DND-41 (cell line): ENCODE measurements around the gene GRAMD1A.

Source experiments
- CTCF ChIP-seq: IDR thresholded peaks from 2 replicates; pipeline ENCODE4 v1.5.1; 2012; ENCODE audit warnings: borderline replicate concordance, low read length, moderate library complexity, mild to moderate bottlenecking; ENCODE audit not compliant: poor library complexity, severe bottlenecking; ENCODE audit errors: extremely low read depth
- EZH2 ChIP-seq: IDR thresholded peaks from 3 replicates; pipeline ENCODE4 v1.6.1; 2012; ENCODE audit warnings: borderline replicate concordance, low read depth, mild to moderate bottlenecking, moderate library complexity, low read length, inconsistent platforms; ENCODE audit not compliant: severe bottlenecking

GRCh38 chr19:34990578-34991192 is 9.4 kb upstream of the GRAMD1A start:
- no peak for TF ChIP-seq CTCF
- no peak for TF ChIP-seq EZH2
